ENCODE data around the gene MTSS2.

GRCh38 chr16:70661534-70661917 is 24.3 kb downstream of the MTSS2 start:
- TF ChIP-seq TSHZ2 (CRISPR knock-in tag; IDR thresholded peaks at IDR 0.05) (no peak), CREB5 (CRISPR knock-in tag; IDR thresholded peaks at IDR 0.05; ENCODE audit: low read depth) (no peak), POU6F1 (CRISPR knock-in tag; IDR thresholded peaks at IDR 0.05; ENCODE audit: borderline replicate concordance, low read depth) (no peak), ZFP30 (CRISPR knock-in tag; IDR thresholded peaks at IDR 0.05) (no peak), ZNF565 (CRISPR knock-in tag; conservative IDR thresholded peaks at IDR 0.05; ENCODE audit: low read depth) (no peak), CSDC2 (CRISPR knock-in tag; IDR thresholded peaks at IDR 0.05) (no peak), ARNTL (CRISPR knock-in tag; IDR thresholded peaks at IDR 0.05; ENCODE audit: borderline replicate concordance, low read depth) (no peak), OSR1 (CRISPR knock-in tag; IDR thresholded peaks at IDR 0.05) (no peak), ZC3H10 (CRISPR knock-in tag; IDR thresholded peaks at IDR 0.05) (no peak), TCF4 (CRISPR knock-in tag; IDR thresholded peaks at IDR 0.05; ENCODE audit: borderline replicate concordance) (no peak)
- TF ChIP-seq, protein P1, sequence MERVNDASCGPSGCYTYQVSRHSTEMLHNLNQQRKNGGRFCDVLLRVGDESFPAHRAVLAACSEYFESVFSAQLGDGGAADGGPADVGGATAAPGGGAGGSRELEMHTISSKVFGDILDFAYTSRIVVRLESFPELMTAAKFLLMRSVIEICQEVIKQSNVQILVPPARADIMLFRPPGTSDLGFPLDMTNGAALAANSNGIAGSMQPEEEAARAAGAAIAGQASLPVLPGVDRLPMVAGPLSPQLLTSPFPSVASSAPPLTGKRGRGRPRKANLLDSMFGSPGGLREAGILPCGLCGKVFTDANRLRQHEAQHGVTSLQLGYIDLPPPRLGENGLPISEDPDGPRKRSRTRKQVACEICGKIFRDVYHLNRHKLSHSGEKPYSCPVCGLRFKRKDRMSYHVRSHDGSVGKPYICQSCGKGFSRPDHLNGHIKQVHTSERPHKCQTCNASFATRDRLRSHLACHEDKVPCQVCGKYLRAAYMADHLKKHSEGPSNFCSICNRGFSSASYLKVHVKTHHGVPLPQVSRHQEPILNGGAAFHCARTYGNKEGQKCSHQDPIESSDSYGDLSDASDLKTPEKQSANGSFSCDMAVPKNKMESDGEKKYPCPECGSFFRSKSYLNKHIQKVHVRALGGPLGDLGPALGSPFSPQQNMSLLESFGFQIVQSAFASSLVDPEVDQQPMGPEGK (CRISPR knock-in tag; IDR thresholded peaks at IDR 0.05; ENCODE audit: borderline replicate concordance) = no peak

Data from SK-N-SH treated with all-trans-retinoic acid at 6 μM for 48 hours (cell line).